ENCODE data around the gene MEF2A.

MEF2A gene

GRCh38 chr15:99606646-99607045 is 40.9 kb downstream of the MEF2A start:
- DNase-seq, result no peak

GRCh38 chr15:99613481-99613880 is 47.7 kb downstream of the MEF2A start:
- DNase-seq, result no peak

- no peak for DNase-seq
These were observed 48.3 kb downstream of the MEF2A start for GRCh38 chr15:99613887-99614647.

- DNase-seq, result no peak
These were observed 49.0 kb downstream of the MEF2A start for GRCh38 chr15:99614749-99615288.

- DNase-seq, result no peak
These were observed 49.7 kb downstream of the MEF2A start for GRCh38 chr15:99615460-99615859.

GRCh38 chr15:99616129-99616528 is 50.3 kb downstream of the MEF2A start:
- no peak for DNase-seq

- DNase-seq, result no peak
These were observed 51.1 kb downstream of the MEF2A start for GRCh38 chr15:99616773-99617342.

GRCh38 chr15:99618941-99619411 is 53.2 kb downstream of the MEF2A start:
- DNase-seq, result no peak

- no peak for DNase-seq
These were observed 53.9 kb downstream of the MEF2A start for GRCh38 chr15:99619712-99620111.

GRCh38 chr15:99620178-99620577 is 54.4 kb downstream of the MEF2A start:
- DNase-seq, result no peak

- DNase-seq, result no peak
These were observed 56.0 kb downstream of the MEF2A start for GRCh38 chr15:99621767-99622166.

- DNase-seq, result no peak
These were observed 62.7 kb downstream of the MEF2A start for GRCh38 chr15:99628374-99629001.

- no peak for DNase-seq
These were observed 64.9 kb downstream of the MEF2A start for GRCh38 chr15:99630607-99631131.

- no peak for DNase-seq
These were observed 65.5 kb downstream of the MEF2A start for GRCh38 chr15:99631255-99631654.

GRCh38 chr15:99632521-99632920 is 66.7 kb downstream of the MEF2A start:
- no peak for DNase-seq

- DNase-seq, result no peak
These were observed 67.9 kb downstream of the MEF2A start for GRCh38 chr15:99633655-99634054.

GRCh38 chr15:99634576-99634975 is 68.8 kb downstream of the MEF2A start:
- no peak for DNase-seq

- no peak for DNase-seq
These were observed 69.4 kb downstream of the MEF2A start for GRCh38 chr15:99635145-99635544.

GRCh38 chr15:99635794-99636193 is 70.0 kb downstream of the MEF2A start:
- DNase-seq, result no peak

- DNase-seq, result no peak
These were observed 79.2 kb downstream of the MEF2A start for GRCh38 chr15:99644913-99645542.

GRCh38 chr15:99645543-99645935 is 79.8 kb downstream of the MEF2A start:
- DNase-seq, result no peak

GRCh38 chr15:99645951-99646350 is 80.2 kb downstream of the MEF2A start:
- DNase-seq, result no peak
